RCC 7860 (cell line): ENCODE results near the gene FMO4.
"Not testable (repeated sequence)": the region's sequence is repeated elsewhere in the genome, so short reads cannot be mapped to it uniquely, and the experiment has no call there.

ENCODE experiments used
- DNase-seq: peaks from one replicate; pipeline ENCODE4 v3.0.0-alpha.2; 2015; ENCODE audit warnings: low spot score
- FAIRE-seq: peaks from 2 replicates; lab custom pipeline; 2012; peaks lifted over from hg19 to GRCh38; lab: Jason Lieb, UNC

The FMO4 gene

DNA sequence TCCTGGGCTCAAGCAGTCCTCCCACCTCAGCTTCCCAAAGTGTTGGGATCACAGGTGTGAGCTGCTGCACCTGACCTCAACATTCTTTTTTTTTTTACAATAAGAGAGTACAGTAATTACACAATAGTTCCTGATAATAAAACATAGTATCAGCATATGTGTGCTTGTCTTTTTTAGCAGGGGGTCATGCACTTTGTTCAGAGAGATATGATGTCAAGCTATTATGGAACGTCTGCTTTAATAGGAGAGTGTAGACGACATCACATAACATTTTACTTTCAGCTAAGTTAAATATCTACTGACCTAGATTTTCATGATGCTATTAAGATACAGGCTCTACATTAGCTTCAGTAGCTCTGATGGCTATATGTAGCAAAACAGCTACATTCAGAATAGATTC lies 70.5 kb downstream of the FMO4 start:
- FAIRE-seq (no peak), DNase-seq (no peak)

DNA sequence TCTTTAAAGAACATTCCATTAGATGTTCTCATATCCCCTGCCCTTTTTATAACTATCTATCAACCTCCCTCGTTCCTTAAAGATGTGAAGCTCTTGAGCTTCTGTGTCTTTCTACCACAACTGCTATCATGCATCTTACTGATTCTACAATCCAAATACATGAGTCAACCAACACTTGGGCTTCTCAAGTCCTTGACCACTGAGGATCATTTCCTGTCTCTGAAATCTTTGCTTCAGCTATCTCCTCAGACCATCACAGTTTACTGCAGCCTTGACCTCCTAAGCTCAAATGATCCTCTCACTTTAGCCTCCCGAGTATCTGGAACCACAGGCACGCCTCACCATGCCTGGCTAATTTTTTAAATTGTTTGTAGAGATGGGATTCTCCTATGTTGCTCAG lies 75.2 kb downstream of the FMO4 start:
- FAIRE-seq, result no peak
- DNase-seq, result no peak

DNA sequence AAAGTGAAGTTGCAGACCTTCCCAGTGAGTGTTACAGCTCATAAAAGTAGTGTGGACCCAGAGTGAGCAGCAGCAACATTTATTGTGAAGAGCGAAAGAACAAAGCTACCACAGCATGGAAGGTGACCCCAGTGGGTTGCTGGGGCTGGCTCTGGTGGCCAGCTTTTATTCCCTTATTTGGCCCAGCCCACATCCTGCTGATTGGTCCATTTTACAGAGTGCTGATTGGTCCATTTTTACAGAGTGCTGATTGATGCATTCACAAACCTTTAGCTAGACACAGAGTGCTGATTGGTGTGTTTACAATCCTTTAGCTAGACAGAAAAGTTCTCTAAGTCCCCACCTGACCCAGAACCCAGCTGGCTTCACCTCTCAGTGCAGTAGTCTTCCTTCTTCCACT lies 76.8 kb downstream of the FMO4 start:
- DNase-seq, FAIRE-seq: not testable (repeated sequence)
